ENCODE data around the gene MRPL45.
A peak's percentile ranks its signal among the peaks of the same experiment; 100 is the strongest.

The MRPL45 gene

DNA sequence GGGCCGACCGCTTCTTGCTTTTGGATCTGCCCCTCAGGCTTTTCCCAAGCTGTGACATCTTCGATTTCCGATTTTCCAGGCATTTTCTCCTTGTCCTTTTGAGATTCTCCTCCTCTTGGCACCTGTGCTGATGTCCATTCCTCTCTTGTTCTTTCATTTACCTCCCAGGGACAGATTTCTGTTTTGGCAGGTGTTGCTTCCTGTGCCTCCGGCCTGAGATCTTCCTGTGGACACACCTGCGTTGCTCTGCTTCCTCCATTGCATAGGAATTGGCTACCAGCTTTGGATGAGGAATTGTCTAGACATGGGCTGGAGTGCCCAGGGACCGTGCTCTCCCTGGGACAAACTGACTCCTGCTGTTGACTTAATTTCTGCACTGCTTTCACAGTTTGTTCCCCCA is 31.7 kb downstream of the MRPL45 start:
- Histone ChIP-seq H3K9ac (ENCODE audit: low read depth, low read length, poor library complexity) (no peak overlapping the region), H3K4me2 (ENCODE audit: insufficient read depth, low read length, poor library complexity, severe bottlenecking) (no peak overlapping the region), H3K18ac (ENCODE audit: low read length) (no peak overlapping the region), H4K91ac (ENCODE audit: low read depth, low read length, poor library complexity) (no peak overlapping the region), H2BK5ac (ENCODE audit: low read length) (no peak overlapping the region), H4K8ac (ENCODE audit: low read depth, low read length) (no peak overlapping the region), H2AFZ (ENCODE audit: low read length) (no peak overlapping the region), H3K4me1 (ENCODE audit: control insufficient read depth in 2 of 2, insufficient read depth in 1 of 2, low read depth in 1 of 2, low read length in 2 of 2) (peaks cover 9 to 15% of the 10 kb centered on the region in 2 donors), H3K4ac (ENCODE audit: low read length) (no peak overlapping the region), H3K23ac (ENCODE audit: low read depth, low read length, poor library complexity) (no peak overlapping the region), H3K36me3 (replicated peaks in 1 of 2; ENCODE audit: control insufficient read depth in 2 of 2, insufficient read depth in 2 of 2, low read length in 2 of 2) (peaks cover 2 to 4% of the 10 kb centered on the region in 2 donors), H2BK15ac (ENCODE audit: low read length) (no peak overlapping the region), H3K4me3 (ENCODE audit: low read length in 2 of 2) (no peak overlapping the region), H3K27me3 (ENCODE audit: control insufficient read depth in 3 of 3, insufficient read depth in 3 of 3, low read depth in 1 of 3, low read length in 3 of 3) (peaks cover 0 to 18% (median 0%) of the 10 kb centered on the region in 3 experiments), H2AK5ac (ENCODE audit: low read depth, low read length) (no peak overlapping the region), H3K27ac (replicated peaks; ENCODE audit: low read length) (no peak overlapping the region), H2BK120ac (ENCODE audit: low read depth, low read length) (no peak overlapping the region), H3K79me1 (ENCODE audit: low read depth, low read length) (no peaks in the 10 kb centered on the region), H2BK12ac (ENCODE audit: low read length) (no peak overlapping the region), H3K14ac (ENCODE audit: low read length) (no peak overlapping the region), H3K9me3 (replicated peaks in 1 of 2; ENCODE audit: control insufficient read depth in 2 of 2, insufficient read depth in 1 of 2, low read depth in 1 of 2, low read length in 2 of 2) (no peaks in the 10 kb centered on the region)
- WGBS, 2 donors (ENCODE audit: extremely low coverage in 2 of 2, insufficient read length in 2 of 2, insufficient replicate concordance in 1 of 2): no CpG with 5 or more reads among the region's 7 CpGs
- no peak for DNase-seq (ENCODE audit: low spot score)

DNA sequence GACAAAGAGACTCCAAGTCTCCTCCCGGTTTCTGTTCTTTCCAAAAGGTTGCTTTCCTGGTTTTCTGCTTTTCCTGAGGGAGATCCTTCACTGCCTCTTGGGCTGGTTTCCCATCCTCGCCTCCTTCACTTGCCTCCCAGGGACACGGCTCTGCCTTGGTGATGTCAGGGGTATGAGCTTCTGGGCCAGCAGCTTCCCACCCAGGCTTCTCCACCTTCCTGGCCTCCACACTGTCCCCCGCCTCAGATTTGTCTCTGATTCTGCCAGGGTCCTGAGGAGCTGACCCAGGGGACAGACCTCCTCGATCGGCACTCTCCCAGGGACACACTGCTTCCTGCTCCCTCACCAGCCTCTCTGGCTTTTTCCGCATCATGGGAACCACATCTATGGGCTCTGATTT is 32.3 kb downstream of the MRPL45 start:
- Histone ChIP-seq H2BK15ac (ENCODE audit: low read length) (no peak overlapping the region), H3K4me2 (ENCODE audit: insufficient read depth, low read length, poor library complexity, severe bottlenecking) (no peak overlapping the region), H3K18ac (ENCODE audit: low read length) (peak overlapping the region; percentile 35), H3K14ac (ENCODE audit: low read length) (peak overlapping the region; percentile 66), H4K8ac (ENCODE audit: low read depth, low read length) (no peak overlapping the region), H3K27me3 (ENCODE audit: control insufficient read depth in 3 of 3, insufficient read depth in 3 of 3, low read depth in 1 of 3, low read length in 3 of 3) (peaks cover 0 to 18% (median 0%) of the 10 kb centered on the region in 3 experiments), H3K9me3 (replicated peaks in 1 of 2; ENCODE audit: control insufficient read depth in 2 of 2, insufficient read depth in 1 of 2, low read depth in 1 of 2, low read length in 2 of 2) (no peaks in the 10 kb centered on the region), H3K4ac (ENCODE audit: low read length) (no peak overlapping the region), H2AFZ (ENCODE audit: low read length) (peak overlapping the region; percentile 26), H3K79me1 (ENCODE audit: low read depth, low read length) (no peaks in the 10 kb centered on the region), H3K4me1 (ENCODE audit: control insufficient read depth in 2 of 2, insufficient read depth in 1 of 2, low read depth in 1 of 2, low read length in 2 of 2) (peaks cover 9 to 15% of the 10 kb centered on the region in 2 donors), H2BK5ac (ENCODE audit: low read length) (no peak overlapping the region), H2BK120ac (ENCODE audit: low read depth, low read length) (no peak overlapping the region), H3K27ac (replicated peaks; ENCODE audit: low read length) (no peak overlapping the region), H3K4me3 (ENCODE audit: low read length in 2 of 2) (no peak overlapping the region), H3K9ac (ENCODE audit: low read depth, low read length, poor library complexity) (no peak overlapping the region), H2AK5ac (ENCODE audit: low read depth, low read length) (no peak overlapping the region), H3K36me3 (replicated peaks in 1 of 2; ENCODE audit: control insufficient read depth in 2 of 2, insufficient read depth in 2 of 2, low read length in 2 of 2) (no peaks in the 10 kb centered on the region), H4K91ac (ENCODE audit: low read depth, low read length, poor library complexity) (no peak overlapping the region), H3K23ac (ENCODE audit: low read depth, low read length, poor library complexity) (no peak overlapping the region), H2BK12ac (ENCODE audit: low read length) (no peak overlapping the region)
- no CpG with 5 or more reads among the region's 7 CpGs for WGBS, 2 donors (ENCODE audit: extremely low coverage in 2 of 2, insufficient read length in 2 of 2, insufficient replicate concordance in 1 of 2)
- DNase-seq (ENCODE audit: low spot score): no peak

DNA sequence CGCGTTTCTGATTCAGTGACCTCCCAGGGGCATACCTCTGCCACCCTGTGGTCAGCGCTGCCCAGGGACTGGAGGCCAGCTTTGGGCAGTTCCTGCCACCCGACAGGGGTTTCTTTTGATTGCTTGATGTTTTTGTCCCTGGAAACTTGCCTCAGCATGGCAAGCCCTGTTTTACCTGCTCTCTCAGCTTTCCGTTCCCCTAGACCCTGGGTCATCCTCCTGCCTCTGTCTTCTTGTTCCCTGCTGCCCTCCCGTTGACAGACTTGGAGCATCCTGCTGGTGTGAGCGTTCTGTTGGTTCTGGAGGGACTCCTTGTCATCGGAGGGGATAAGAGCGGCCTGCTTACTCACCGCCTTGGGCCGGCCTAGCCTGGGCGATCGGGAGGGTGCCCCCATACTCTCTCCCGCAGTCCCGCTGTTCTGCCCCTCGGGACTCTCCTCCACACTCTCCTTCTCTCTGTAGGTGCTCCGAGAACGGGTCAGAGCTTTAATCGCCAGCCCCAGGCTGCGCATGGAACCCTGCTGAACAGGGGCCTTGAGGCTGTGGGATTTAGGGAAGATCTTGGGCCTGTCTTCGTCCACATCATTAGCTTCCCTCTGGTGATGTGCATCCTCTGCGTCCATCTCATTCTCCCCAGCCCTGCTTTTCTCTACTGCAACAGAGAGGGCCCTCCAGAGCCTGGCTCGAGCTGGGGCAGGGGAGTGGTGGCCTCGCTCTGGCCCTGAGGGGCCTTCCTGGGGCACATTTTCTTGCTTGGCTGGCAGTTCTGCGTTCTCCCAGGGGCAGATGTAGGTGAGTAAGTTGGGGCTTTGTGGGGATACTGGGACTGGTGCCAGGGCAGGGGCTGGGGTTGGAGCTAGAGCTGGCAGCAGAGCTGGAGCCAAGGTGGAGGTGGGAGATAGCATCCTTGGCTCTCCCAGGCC is 33.1 kb downstream of the MRPL45 start:
- Histone ChIP-seq H3K27ac (replicated peaks; ENCODE audit: low read length) (no peak overlapping the region), H3K27me3 (ENCODE audit: control insufficient read depth in 3 of 3, insufficient read depth in 3 of 3, low read depth in 1 of 3, low read length in 3 of 3) (peaks cover 0 to 25% (median 0%) of the 10 kb centered on the region in 3 experiments), H2AK5ac (ENCODE audit: low read depth, low read length) (peak overlapping the region; percentile 38), H3K4me2 (ENCODE audit: insufficient read depth, low read length, poor library complexity, severe bottlenecking) (no peak overlapping the region), H2BK12ac (ENCODE audit: low read length) (peak overlapping the region; percentile 17), H2BK120ac (ENCODE audit: low read depth, low read length) (peak overlapping the region; percentile 6), H4K8ac (ENCODE audit: low read depth, low read length) (peak overlapping the region; percentile 78), H3K36me3 (replicated peaks in 1 of 2; ENCODE audit: control insufficient read depth in 2 of 2, insufficient read depth in 2 of 2, low read length in 2 of 2) (no peaks in the 10 kb centered on the region), H3K9ac (ENCODE audit: low read depth, low read length, poor library complexity) (no peak overlapping the region), H2BK15ac (ENCODE audit: low read length) (peak overlapping the region; percentile 30), H3K4me3 (ENCODE audit: low read length in 2 of 2) (no peak overlapping the region), H2AFZ (ENCODE audit: low read length) (peak overlapping the region; percentile 26), H3K9me3 (replicated peaks in 1 of 2; ENCODE audit: control insufficient read depth in 2 of 2, insufficient read depth in 1 of 2, low read depth in 1 of 2, low read length in 2 of 2) (no peaks in the 10 kb centered on the region), H3K18ac (ENCODE audit: low read length) (peak overlapping the region; percentile 44), H4K91ac (ENCODE audit: low read depth, low read length, poor library complexity) (no peak overlapping the region), H3K4ac (ENCODE audit: low read length) (no peak overlapping the region), H3K14ac (ENCODE audit: low read length) (no peak overlapping the region), H2BK5ac (ENCODE audit: low read length) (peak overlapping the region; percentile 46), H3K4me1 (ENCODE audit: control insufficient read depth in 2 of 2, insufficient read depth in 1 of 2, low read depth in 1 of 2, low read length in 2 of 2) (peaks cover 4 to 10% of the 10 kb centered on the region in 2 donors), H3K23ac (ENCODE audit: low read depth, low read length, poor library complexity) (peak overlapping the region; percentile 49), H3K79me1 (ENCODE audit: low read depth, low read length) (no peaks in the 10 kb centered on the region)
- DNase-seq (ENCODE audit: low spot score): no peak
- WGBS, 2 donors (ENCODE audit: extremely low coverage in 2 of 2, insufficient read length in 2 of 2, insufficient replicate concordance in 1 of 2): no CpG with 5 or more reads among the region's 25 CpGs

DNA sequence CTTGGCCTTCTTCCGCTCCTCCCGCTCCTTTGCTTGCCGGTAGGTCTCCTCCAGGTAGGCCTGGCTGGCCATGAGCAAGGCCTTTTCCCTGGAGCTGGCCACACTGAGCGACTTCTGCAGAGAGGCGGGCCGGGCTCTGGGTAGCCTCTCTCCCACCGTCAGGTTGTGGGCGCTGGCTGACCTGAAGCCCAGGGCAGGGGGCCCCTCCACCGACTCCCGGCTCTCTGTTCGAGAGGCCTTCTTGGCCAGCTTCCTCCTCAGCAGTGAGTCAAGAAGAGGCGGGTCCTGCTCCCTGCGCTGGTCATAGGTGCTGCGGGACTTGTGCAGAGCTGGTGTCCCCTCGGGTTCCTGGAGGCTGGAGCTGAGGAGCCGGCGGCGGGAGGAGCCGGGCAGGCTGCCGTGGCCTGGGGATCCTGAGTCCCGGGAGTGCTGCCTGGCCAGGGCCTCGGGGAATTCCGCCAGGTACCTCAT is 34.0 kb downstream of the MRPL45 start:
- Histone ChIP-seq H2BK5ac (ENCODE audit: low read length) (peak overlapping the region; percentile 46), H3K79me1 (ENCODE audit: low read depth, low read length) (no peaks in the 10 kb centered on the region), H3K9me3 (replicated peaks in 1 of 2; ENCODE audit: control insufficient read depth in 2 of 2, insufficient read depth in 1 of 2, low read depth in 1 of 2, low read length in 2 of 2) (no peaks in the 10 kb centered on the region), H3K18ac (ENCODE audit: low read length) (peak overlapping the region; percentile 17), H3K27ac (replicated peaks; ENCODE audit: low read length) (no peak overlapping the region), H2BK12ac (ENCODE audit: low read length) (peak overlapping the region; percentile 17), H2AFZ (ENCODE audit: low read length) (no peak overlapping the region), H3K4ac (ENCODE audit: low read length) (peak overlapping the region; percentile 44), H3K4me3 (ENCODE audit: low read length in 2 of 2) (no peak overlapping the region), H2AK5ac (ENCODE audit: low read depth, low read length) (peak overlapping the region; percentile 78), H3K36me3 (replicated peaks in 1 of 2; ENCODE audit: control insufficient read depth in 2 of 2, insufficient read depth in 2 of 2, low read length in 2 of 2) (no peaks in the 10 kb centered on the region), H3K27me3 (ENCODE audit: control insufficient read depth in 3 of 3, insufficient read depth in 3 of 3, low read depth in 1 of 3, low read length in 3 of 3) (peaks cover 0 to 34% (median 0%) of the 10 kb centered on the region in 3 experiments), H3K9ac (ENCODE audit: low read depth, low read length, poor library complexity) (no peak overlapping the region), H3K23ac (ENCODE audit: low read depth, low read length, poor library complexity) (peak overlapping the region; percentile 49), H3K4me1 (ENCODE audit: control insufficient read depth in 2 of 2, insufficient read depth in 1 of 2, low read depth in 1 of 2, low read length in 2 of 2) (peaks cover 0 to 3% of the 10 kb centered on the region in 2 donors), H4K91ac (ENCODE audit: low read depth, low read length, poor library complexity) (no peak overlapping the region), H3K14ac (ENCODE audit: low read length) (no peak overlapping the region), H2BK120ac (ENCODE audit: low read depth, low read length) (no peak overlapping the region), H4K8ac (ENCODE audit: low read depth, low read length) (no peak overlapping the region), H2BK15ac (ENCODE audit: low read length) (peak overlapping the region; percentile 38), H3K4me2 (ENCODE audit: insufficient read depth, low read length, poor library complexity, severe bottlenecking) (no peak overlapping the region)
- no peak for DNase-seq (ENCODE audit: low spot score)
- WGBS, 2 donors (ENCODE audit: extremely low coverage in 2 of 2, insufficient read length in 2 of 2, insufficient replicate concordance in 1 of 2): no CpG with 5 or more reads among the region's 23 CpGs

Data from neuronal stem cell (in vitro differentiated cells).